NT2/D1 (cell line): ENCODE data around the gene COBLL1.
"Not testable (repeated sequence)": the region's sequence is repeated elsewhere in the genome, so short reads cannot be mapped to it uniquely, and the experiment has no call there.

ENCODE experiments used
- DNase-seq: peaks from one replicate; pipeline ENCODE4 v3.0.0-alpha.2; 2011; ENCODE audit warnings: low read depth, low spot score
- H3K27me3 ChIP-seq: 2 replicates; pipeline ENCODE4 v1.6.0; 2011; ENCODE audit warnings: mild to moderate bottlenecking; ENCODE audit not compliant: insufficient read length, insufficient read depth
- H3K36me3 ChIP-seq: 2 replicates; pipeline ENCODE4 v1.6.1; 2011; ENCODE audit warnings: mild to moderate bottlenecking, low read length, mixed read lengths; ENCODE audit not compliant: insufficient read depth, insufficient read length
- H3K4me1 ChIP-seq: 2 replicates; pipeline ENCODE4 v1.5.1; 2011; ENCODE audit not compliant: insufficient read depth, insufficient read length
- H3K4me3 ChIP-seq: 2 replicates; pipeline ENCODE4 v1.5.1; 2011; ENCODE audit warnings: low read depth; ENCODE audit not compliant: insufficient read length
- H3K9ac ChIP-seq: 2 replicates; pipeline ENCODE4 v1.6.0; 2011; ENCODE audit warnings: low read depth; ENCODE audit not compliant: insufficient read length
- H3K9me3 ChIP-seq: 2 replicates; pipeline ENCODE4 v1.5.1; 2011; ENCODE audit warnings: mild to moderate bottlenecking, low read length; ENCODE audit not compliant: insufficient read depth
- SUZ12 ChIP-seq: IDR thresholded peaks from 2 replicates; pipeline ENCODE4 v1.6.1; 2011; ENCODE audit not compliant: insufficient read length, insufficient read depth; ENCODE audit errors: extremely low read depth
- YY1 ChIP-seq: IDR thresholded peaks from 2 replicates; pipeline ENCODE4 v1.6.1; 2011; ENCODE audit not compliant: insufficient read length, insufficient read depth
- ZNF274 ChIP-seq: IDR thresholded peaks from 2 replicates; pipeline ENCODE4 v1.6.1; 2011; ENCODE audit warnings: mild to moderate bottlenecking, low read depth, low read length

Gene COBLL1

DNA sequence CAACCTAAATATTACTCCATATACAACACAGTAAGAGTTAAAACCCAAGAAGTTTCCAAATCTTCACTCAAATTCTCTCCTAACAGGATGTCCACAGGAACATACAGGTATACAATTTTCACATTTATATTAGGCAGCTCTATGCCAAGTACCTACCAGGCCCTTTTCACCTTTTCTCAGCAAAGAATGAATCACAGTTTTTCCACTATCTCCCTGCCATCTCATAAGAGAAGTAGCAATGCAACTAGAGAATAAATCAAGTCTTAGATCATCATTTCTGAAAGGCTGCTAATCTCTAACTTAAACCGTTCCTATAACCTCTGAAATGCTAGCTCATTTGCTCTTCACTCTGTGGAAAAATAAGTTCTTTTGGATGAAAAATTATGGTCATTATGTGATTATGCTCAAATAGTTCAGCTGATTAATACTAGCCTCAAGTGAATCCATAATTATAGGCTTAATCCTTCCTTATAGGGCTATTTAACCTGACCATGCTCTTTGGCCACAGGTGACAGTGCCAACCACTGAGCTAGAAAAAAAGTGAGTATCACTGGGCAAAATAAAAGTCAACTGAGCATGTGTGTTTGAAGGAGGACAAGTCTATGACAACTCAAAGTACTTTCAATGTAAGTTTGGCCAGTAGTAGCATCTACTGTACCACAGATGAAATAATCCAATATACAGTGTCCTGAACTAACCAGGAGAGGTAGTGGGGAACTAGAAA, 79.7 kb downstream of the COBLL1 start:
- Histone ChIP-seq H3K27me3 (no peaks in the 10 kb centered on the region), H3K9me3 (no peaks in the 10 kb centered on the region), H3K9ac (no peak overlapping the region), H3K4me3 (no peak overlapping the region), H3K4me1 (no peaks in the 10 kb centered on the region), H3K36me3 (no peaks in the 10 kb centered on the region)
- TF ChIP-seq YY1 (no peak), ZNF274 (no peak), SUZ12 (no peak)
- DNase-seq, result no peak

DNA sequence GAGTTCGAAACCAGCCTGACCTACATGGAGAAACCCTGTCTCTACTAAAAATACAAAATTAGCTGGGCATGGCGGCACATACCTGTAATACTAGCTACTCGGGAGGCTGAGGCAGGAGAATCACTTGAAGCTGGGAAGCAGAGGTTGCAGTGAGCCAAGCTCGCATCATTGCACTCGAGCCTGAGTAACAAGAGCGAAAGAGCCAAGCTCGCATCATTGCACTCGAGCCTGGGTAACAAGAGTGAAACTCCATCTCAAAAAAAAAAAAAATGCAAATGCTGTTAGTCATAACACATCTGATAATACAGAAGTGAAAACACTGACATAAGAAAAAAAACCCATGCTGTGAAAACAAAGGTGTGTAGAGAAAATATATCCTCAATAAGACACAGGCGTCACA, 80.4 kb downstream of the COBLL1 start:
- H3K9me3 ChIP-seq, H3K4me1 ChIP-seq, H3K36me3 ChIP-seq, H3K4me3 ChIP-seq, H3K9ac ChIP-seq, DNase-seq, H3K27me3 ChIP-seq: not testable (repeated sequence)

- DNase-seq, result no peak
- Histone ChIP-seq H3K4me1 (no peaks in the 10 kb centered on the region), H3K9me3 (no peaks in the 10 kb centered on the region), H3K27me3 (no peaks in the 10 kb centered on the region), H3K36me3 (no peaks in the 10 kb centered on the region), H3K9ac (no peak overlapping the region), H3K4me3 (no peak overlapping the region)
- TF ChIP-seq ZNF274 (no peak), YY1 (no peak), SUZ12 (no peak)
Measured at GRCh38 chr2:164760179-164760578, 81.4 kb downstream of the COBLL1 start.

GRCh38 chr2:164757934-164758695, 83.5 kb downstream of the COBLL1 start:
- Histone ChIP-seq H3K27me3 (no peaks in the 10 kb centered on the region), H3K4me3 (no peak overlapping the region), H3K9ac (no peak overlapping the region), H3K4me1 (no peaks in the 10 kb centered on the region), H3K36me3 (no peaks in the 10 kb centered on the region), H3K9me3 (no peaks in the 10 kb centered on the region)
- no peak for DNase-seq
- TF ChIP-seq YY1 (no peak), ZNF274 (no peak), SUZ12 (no peak)

DNA sequence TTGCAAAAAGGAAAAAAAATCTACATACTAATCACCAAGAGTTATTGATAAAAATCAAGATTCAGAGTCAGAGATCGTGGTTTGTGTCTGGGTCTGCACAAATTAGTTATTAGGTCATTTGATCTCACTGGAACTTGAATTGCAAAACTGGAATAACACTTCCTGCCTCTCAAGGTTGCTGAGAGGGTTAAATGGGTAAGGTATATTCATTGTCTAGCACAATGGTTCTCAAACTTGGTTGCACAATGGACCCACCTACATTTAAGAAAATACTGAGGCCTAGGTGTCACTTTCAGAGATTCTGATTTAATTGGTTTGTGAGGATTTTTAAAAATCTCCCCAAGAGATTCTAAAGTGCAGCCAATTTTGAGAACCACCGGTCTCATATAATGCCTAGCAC, 84.8 kb downstream of the COBLL1 start:
- Histone ChIP-seq H3K4me1 (no peaks in the 10 kb centered on the region), H3K36me3 (no peaks in the 10 kb centered on the region), H3K4me3 (no peak overlapping the region), H3K9ac (no peak overlapping the region), H3K9me3 (no peaks in the 10 kb centered on the region), H3K27me3 (no peaks in the 10 kb centered on the region)
- TF ChIP-seq ZNF274, result no peak
- no peak for TF ChIP-seq YY1
- TF ChIP-seq SUZ12, result no peak
- DNase-seq, result no peak

GRCh38 chr2:164755952-164756351, 85.7 kb downstream of the COBLL1 start:
- Histone ChIP-seq H3K36me3 (no peaks in the 10 kb centered on the region), H3K9ac (no peak overlapping the region), H3K4me1 (no peaks in the 10 kb centered on the region), H3K4me3 (no peak overlapping the region), H3K27me3 (no peaks in the 10 kb centered on the region), H3K9me3 (no peaks in the 10 kb centered on the region)
- no peak for DNase-seq
- no peak for TF ChIP-seq YY1
- no peak for TF ChIP-seq ZNF274
- no peak for TF ChIP-seq SUZ12

DNA sequence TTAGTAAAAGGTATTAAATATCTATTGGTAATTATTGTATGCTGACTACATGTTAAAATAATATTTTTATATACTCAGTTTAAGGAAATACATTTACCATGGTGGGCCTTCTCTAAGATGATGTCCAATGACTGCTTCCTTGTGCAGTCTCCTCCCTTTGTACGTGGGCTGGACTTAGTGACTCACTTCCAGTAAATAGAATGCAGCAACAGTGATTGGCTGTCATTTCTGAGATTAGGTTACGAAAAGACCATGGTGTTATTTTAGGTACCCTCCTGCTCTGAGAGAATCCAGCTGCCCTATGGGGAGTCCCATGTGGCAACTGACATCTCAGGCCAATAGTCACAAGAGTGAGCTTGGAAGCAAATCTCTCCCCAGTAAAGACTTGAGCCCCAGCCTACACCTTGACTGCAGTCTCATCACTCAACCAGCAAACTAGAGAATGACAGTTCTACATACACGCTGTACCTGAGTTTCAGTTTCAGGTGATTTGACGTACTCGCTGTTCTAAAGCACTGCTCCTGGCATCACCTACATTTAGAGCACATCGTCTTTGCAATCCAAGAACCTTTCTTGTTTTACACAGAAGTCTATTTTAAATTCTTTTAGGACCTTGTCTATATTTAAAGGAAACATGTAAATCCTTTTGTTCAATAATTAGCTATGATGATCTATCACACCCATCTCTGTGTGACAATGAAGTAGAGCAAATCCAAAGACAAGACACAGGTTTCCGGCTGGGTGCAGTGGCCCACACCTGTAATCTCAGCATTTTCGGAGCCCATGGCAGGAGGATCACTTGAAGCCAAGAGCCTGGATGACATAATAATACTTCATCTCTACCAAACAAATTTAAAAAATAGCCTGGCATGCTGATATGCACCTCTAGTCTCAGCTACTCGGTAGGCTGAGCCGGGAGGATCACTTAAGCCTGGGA, 87.2 kb downstream of the COBLL1 start:
- H3K36me3 ChIP-seq, result no peaks in the 10 kb centered on the region
- no peak for DNase-seq
- H3K9ac ChIP-seq, result no peak overlapping the region
- H3K9me3 ChIP-seq, result no peaks in the 10 kb centered on the region
- no peak for TF ChIP-seq YY1
- TF ChIP-seq ZNF274, result no peak
- no peak for TF ChIP-seq SUZ12
- no peaks in the 10 kb centered on the region for H3K4me1 ChIP-seq
- no peaks in the 10 kb centered on the region for H3K27me3 ChIP-seq
- H3K4me3 ChIP-seq, result no peak overlapping the region
